Activated CD8-positive, alpha-beta T cell treated with anti-CD3 and anti-CD28 coated beads for 36 hours (primary cell): ENCODE measurements around the gene OR4D1. TPM values are rescaled to one million over a fixed set of nuclear protein-coding genes. Genes with fewer than 3 reads are reported as not detected.

ENCODE experiments used
- ATAC-seq: fragments of 200-7000 bp; cut with Tn5 transposase; one replicate; pipeline ENCODE4 v1.10.0; 2021; ENCODE audit warnings: mild to moderate bottlenecking, moderate library complexity
- CTCF ChIA-PET: fragments of 350-600 bp; sonication (Branson Sonifier 250); formaldehyde crosslinking; loops from one replicate; lab custom pipeline; 2021; ENCODE audit warnings: antibody characterized with exemption; lab: Charles Lee
- POLR2A ChIA-PET: fragments of 350-600 bp; sonication (Branson Sonifier 250); formaldehyde crosslinking; loops from one replicate; lab custom pipeline; 2021; ENCODE audit warnings: antibody characterized with exemption; lab: Charles Lee
- DNase-seq: peaks from one replicate; pipeline ENCODE4 v3.0.0-alpha.2; 2020
- H3K27ac Mint-ChIP-seq: one replicate; pipeline ENCODE4 v1.8.0; 2021; ENCODE audit warnings: mild to moderate bottlenecking, mixed read lengths
- H3K27me3 Mint-ChIP-seq: one replicate; pipeline ENCODE4 v1.8.0; 2021; ENCODE audit warnings: mixed read lengths
- H3K36me3 Mint-ChIP-seq: one replicate; pipeline ENCODE4 v1.8.0; 2021; ENCODE audit warnings: low read depth, mixed read lengths
- H3K4me1 Mint-ChIP-seq: one replicate; pipeline ENCODE4 v1.8.0; 2021; ENCODE audit warnings: low read depth, mixed read lengths
- H3K4me3 Mint-ChIP-seq: one replicate; pipeline ENCODE4 v1.8.0; 2021; ENCODE audit warnings: mild to moderate bottlenecking, moderate library complexity, mixed read lengths
- H3K9me3 Mint-ChIP-seq: one replicate; pipeline ENCODE4 v1.8.0; 2021; ENCODE audit warnings: mixed read lengths
- intact Hi-C: fragments of 100-400 bp; cut with micrococcal nuclease; formaldehyde crosslinking; loops from one replicate; pipeline ENCODE4 v1.10.0; 2022
- total RNA-seq, 2 experiments: library from RNA; stranded (reverse); gene quantifications; one replicate each; pipeline ENCODE4 v1.2.3, GENCODE V29; 2021
- TF ChIP-seq, protein P1 (sequence below): fragments of 200-600 bp; IDR thresholded peaks from one replicate; pipeline ENCODE4 v1.8.0; 2022; ENCODE audit warnings: antibody characterized with exemption, mild to moderate bottlenecking

OR4D1 gene
- total RNA-seq, 2 experiments from 2014 or later = 0.22 to 0.25 TPM

DNA sequence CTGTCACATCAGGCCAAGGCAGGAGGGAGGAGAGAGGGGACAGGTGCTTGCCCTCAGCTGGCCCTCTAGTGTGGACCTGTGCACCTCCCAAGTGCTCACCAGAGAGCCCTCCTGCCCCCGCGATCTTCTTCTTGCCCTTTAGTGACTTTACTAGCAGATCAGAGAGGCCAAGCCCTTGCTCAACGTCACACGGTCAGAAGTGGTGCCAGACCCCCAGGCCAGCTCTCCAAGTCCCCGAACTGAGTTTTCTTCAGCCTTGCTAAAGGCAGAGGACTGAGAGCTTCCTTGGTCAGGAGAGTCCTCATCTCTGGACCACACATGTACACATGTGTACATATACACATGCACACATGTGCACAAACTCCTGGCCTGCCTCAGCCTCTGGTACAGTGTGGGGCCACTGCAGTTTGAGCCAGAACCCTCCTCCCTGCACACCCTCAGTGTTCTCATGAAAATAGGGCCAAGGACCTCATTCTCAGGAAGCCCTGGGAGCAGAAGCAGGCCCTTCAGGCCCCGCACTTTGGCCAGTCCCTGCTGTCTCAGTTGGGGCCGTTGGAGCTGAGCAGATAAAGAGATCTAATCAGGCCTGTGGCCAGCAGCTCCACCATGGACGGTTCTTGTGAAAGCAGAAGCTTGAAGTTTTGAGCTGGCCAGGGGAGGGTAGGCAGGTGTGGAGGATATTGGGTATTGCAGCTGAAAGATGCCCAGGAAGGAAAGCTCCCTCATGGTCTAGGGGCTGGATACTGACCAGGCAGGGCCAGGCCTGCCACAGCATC lies 37.0 kb downstream of the OR4D1 start:
- CTCF ChIA-PET = interaction anchor here (1.1 to 1.3 kb wide), 2 partner anchors 13 to 14 kb away, joined by 4 to 6 read pairs; no protein-coding TSS in a partner anchor
- no peak overlapping the region for H3K27ac Mint-ChIP-seq
- intact Hi-C loops = no loop called here

DNA sequence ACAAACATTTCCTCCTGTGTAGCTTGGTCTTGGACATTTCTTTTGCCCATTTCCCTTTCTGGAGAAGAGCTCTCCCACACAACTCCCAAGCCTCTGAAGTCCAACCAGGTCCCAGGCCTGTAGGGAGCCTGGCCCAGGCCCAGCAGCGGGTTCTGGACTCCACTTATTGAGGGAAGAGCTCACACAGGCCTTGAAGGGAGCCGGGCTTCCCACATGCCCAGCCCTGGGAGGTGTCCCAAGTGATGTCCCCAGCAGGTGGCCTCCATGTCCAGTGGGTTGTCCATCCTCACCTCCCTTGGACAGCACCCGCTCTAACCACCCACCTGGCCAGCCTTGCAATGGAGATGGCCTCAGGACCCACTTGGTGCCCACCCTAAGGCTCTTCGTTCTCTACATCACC lies 38.4 kb downstream of the OR4D1 start:
- Mint-ChIP-seq H3K27me3 (peaks cover 6% of the 10 kb centered on the region), H3K9me3 (no peaks in the 10 kb centered on the region), H3K4me3 (no peak overlapping the region), H3K36me3 (no peaks in the 10 kb centered on the region), H3K27ac (no peak overlapping the region), H3K4me1 (no peaks in the 10 kb centered on the region)
- DNase-seq (no peak), ATAC-seq (no peak)
- TF ChIP-seq, protein P1, sequence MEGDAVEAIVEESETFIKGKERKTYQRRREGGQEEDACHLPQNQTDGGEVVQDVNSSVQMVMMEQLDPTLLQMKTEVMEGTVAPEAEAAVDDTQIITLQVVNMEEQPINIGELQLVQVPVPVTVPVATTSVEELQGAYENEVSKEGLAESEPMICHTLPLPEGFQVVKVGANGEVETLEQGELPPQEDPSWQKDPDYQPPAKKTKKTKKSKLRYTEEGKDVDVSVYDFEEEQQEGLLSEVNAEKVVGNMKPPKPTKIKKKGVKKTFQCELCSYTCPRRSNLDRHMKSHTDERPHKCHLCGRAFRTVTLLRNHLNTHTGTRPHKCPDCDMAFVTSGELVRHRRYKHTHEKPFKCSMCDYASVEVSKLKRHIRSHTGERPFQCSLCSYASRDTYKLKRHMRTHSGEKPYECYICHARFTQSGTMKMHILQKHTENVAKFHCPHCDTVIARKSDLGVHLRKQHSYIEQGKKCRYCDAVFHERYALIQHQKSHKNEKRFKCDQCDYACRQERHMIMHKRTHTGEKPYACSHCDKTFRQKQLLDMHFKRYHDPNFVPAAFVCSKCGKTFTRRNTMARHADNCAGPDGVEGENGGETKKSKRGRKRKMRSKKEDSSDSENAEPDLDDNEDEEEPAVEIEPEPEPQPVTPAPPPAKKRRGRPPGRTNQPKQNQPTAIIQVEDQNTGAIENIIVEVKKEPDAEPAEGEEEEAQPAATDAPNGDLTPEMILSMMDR = no peak
- intact Hi-C loops = no loop called here
- CTCF ChIA-PET = interaction anchor here (1.3 kb wide), 1 partner anchor 14 kb away, joined by 6 read pairs; no protein-coding TSS in a partner anchor
- POLR2A ChIA-PET = no interaction called here

More for the DNA sequence above, 37.0 kb downstream of the OR4D1 start:
- DNase-seq = no peak
- POLR2A ChIA-PET = no interaction called here
- no peaks in the 10 kb centered on the region for H3K4me1 Mint-ChIP-seq
- no peak overlapping the region for H3K4me3 Mint-ChIP-seq
- no peaks in the 10 kb centered on the region for H3K36me3 Mint-ChIP-seq
- no peak for ATAC-seq
- TF ChIP-seq, protein P1 = no peak
- H3K9me3 Mint-ChIP-seq = no peaks in the 10 kb centered on the region
- H3K27me3 Mint-ChIP-seq = peaks cover 6% of the 10 kb centered on the region

DNA sequence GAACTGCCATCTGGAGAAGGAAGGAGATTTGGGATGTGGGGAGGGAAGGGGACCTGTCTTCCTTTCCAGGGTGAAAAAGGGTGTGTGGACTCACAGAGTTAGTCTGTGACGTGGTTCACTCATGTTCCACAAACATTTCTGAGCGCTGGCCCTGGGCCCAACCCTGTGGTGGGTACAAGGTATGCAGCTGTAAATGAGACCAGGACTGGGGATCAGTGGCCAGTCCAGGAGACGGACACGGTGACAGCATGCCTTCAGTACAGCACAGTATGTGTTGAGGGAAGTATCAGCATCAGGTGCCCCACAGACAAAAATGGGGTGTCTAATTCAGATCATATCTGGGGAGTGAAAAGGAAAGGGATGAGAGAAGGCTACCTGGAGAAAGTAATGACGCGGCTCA lies 38.9 kb downstream of the OR4D1 start:
- ATAC-seq (no peak), DNase-seq (no peak)
- H3K36me3 Mint-ChIP-seq = no peaks in the 10 kb centered on the region
- peaks cover 6% of the 10 kb centered on the region for H3K27me3 Mint-ChIP-seq
- no peak overlapping the region for H3K27ac Mint-ChIP-seq
- no peaks in the 10 kb centered on the region for H3K9me3 Mint-ChIP-seq
- TF ChIP-seq, protein P1 = no peak
- intact Hi-C loops = no loop called here
- CTCF ChIA-PET = interaction anchor here (1.3 kb wide), 1 partner anchor 13 kb away, joined by 4 read pairs; no protein-coding TSS in a partner anchor
- no peak overlapping the region for H3K4me3 Mint-ChIP-seq
- H3K4me1 Mint-ChIP-seq = no peaks in the 10 kb centered on the region
- POLR2A ChIA-PET = no interaction called here

DNA sequence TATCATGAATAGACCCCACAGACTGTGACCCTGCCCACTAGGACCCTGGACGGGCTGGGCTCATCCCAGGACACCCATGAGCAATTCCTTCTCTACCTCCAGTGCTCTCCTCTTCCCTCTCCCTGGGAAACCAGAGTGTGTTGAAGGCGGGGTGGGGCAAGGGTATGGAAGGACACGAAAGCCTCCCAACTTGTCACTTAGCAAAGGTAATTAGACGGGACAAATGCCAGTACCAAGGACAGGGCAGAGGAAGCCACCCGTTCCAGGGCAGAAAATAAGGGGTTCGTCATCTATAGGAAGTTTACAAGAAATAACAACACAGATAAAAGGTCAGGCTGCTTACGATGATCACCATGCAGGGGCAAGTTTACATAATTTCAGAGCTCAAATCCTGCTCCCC lies 39.5 kb downstream of the OR4D1 start:
- H3K4me1 Mint-ChIP-seq = no peaks in the 10 kb centered on the region
- DNase-seq (no peak), ATAC-seq (no peak)
- POLR2A ChIA-PET = no interaction called here
- no peak overlapping the region for H3K27ac Mint-ChIP-seq
- no peaks in the 10 kb centered on the region for H3K9me3 Mint-ChIP-seq
- TF ChIP-seq, protein P1 = no peak
- no peak overlapping the region for H3K4me3 Mint-ChIP-seq
- intact Hi-C loops = no loop called here
- peaks cover 6% of the 10 kb centered on the region for H3K27me3 Mint-ChIP-seq
- no peaks in the 10 kb centered on the region for H3K36me3 Mint-ChIP-seq
- CTCF ChIA-PET = interaction anchor here (1.0 to 1.3 kb wide), 2 partner anchors 12 to 15 kb away, joined by 4 read pairs; no protein-coding TSS in a partner anchor

DNA sequence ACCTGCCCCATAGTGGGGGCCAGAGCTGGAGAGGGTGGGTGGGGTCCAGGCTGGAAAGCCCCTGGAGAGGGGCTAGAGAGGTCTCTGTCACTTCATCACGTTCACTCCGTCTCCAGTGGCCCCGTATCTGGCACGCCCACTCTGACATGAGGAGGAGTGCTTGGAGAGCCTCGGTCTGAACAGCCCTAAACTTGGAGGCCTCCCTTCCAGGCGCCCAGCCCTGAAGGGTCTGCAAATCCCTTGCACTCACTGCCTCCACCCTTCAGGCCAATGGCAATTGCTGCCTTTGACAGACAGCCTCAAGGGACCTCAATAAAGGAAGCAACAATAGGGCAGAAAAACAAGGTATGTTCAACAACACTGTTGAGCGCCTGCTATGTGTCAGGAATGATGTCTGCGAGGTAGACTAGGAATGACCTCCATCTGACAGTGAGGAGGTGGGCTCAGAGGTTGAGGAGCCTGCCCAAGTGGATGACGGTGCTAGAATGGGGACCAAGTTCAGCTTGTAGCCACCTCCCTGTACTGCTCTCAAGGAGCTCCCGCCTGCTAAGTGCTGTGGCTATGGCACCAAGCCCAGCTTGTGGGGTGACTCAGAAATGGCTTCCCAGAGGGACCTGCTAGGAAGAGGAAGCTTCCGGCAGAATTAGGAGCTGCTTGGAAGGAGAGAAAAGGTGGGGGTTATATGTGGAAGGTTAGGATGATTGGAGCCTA lies 41.4 kb downstream of the OR4D1 start:
- DNase-seq (no peak), ATAC-seq (no peak)
- no peaks in the 10 kb centered on the region for H3K4me1 Mint-ChIP-seq
- H3K27me3 Mint-ChIP-seq = peaks cover 6% of the 10 kb centered on the region
- intact Hi-C loops = no loop called here
- H3K27ac Mint-ChIP-seq = no peak overlapping the region
- ChIA-PET POLR2A (no interaction called here), CTCF (interaction anchor here (3.0 kb wide), 1 partner anchor 10 kb away, joined by 16 read pairs; no protein-coding TSS in a partner anchor)
- H3K36me3 Mint-ChIP-seq = no peaks in the 10 kb centered on the region
- no peak overlapping the region for H3K4me3 Mint-ChIP-seq
- no peaks in the 10 kb centered on the region for H3K9me3 Mint-ChIP-seq
- TF ChIP-seq, protein P1 = no peak
